NCI-H187 treated with DMSO at 0.1 percent for 48 hours (cell line): Measurements from ENCODE around the gene PTPRT.
"Not testable (repeated sequence)": the region's sequence is repeated elsewhere in the genome, so short reads cannot be mapped to it uniquely, and the experiment has no call there.

ENCODE experiments used
- DNase-seq: peaks from one replicate; lab custom pipeline; 2025; lab: John Stamatoyannopoulos, UW

Gene PTPRT

DNA sequence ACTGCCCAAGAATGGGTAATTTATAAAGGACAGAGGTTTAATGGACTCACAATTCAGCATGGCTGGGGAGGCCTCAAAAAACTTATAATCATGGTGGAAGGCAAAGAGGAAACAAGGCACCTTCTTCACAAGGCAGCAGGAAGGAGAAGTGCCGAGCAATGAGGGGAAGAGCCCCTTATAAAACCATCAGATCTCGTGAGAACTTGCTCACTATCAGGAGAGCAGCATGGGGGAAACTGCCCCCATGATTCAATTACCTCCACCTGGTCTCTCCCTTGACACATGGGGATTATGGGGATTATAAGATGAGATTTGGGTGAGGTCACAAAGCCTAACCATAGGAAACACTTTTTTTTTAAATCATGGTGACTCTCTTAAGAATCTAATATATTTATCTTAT lies 278.9 kb downstream of the PTPRT start:
- not testable (repeated sequence) for DNase-seq

DNA sequence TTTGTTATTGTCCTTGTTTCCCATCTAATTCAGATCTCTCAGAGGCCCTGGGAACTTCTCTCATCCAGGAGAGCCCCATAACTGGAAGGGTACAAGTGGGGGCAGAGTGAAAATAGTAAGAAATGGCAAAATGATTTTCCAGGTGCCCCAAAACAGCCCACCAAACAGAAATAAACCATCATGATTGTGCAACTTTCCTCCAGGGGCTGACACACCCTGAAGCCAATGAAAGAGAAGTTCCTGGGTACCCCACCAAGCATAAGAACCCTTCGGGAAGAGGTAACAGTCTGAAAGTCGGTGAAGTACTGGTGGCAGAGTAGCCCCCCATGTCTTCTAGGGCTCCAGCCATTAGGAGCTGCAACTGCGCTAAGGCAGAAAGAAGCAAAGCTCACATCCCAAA lies 282.0 kb downstream of the PTPRT start:
- no peak for DNase-seq

DNA sequence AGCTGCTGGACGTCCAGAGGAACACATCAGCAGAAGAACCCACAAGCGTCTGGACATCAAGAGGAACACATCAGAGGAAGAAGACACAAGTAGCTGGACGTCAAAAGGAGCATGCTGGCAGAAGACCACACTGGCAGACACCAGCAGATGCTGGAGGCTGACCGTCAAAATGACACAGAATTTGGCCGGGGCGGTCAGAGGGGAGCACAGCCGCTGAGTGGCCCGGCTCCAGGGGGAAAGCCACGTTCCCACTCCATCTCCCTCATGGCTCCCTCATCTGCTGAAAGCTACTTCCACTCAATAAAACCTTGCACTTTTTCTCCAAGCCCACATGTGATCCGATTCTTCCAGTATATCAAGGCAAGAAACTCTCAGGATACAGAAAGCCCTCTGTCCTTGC lies 283.6 kb downstream of the PTPRT start:
- no peak for DNase-seq

DNA sequence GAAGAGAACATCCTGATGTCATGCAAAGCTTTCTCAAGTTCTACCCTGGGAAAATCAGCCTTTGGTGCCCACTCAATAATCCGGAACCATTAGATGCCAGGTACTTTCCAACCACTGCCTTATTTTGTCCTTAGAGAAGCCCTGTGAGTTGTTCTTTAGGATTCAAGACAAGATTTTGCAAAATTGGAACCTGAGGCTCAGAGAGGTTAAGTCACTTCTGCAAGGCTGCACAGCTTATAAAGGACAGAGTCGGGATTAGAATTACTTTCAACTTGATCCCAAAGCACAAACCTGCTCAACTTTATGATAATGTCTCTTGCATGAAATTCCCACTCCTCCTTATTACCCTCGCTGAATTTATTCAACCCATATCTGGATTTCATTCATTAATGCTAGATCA lies 287.2 kb downstream of the PTPRT start:
- no peak for DNase-seq

DNA sequence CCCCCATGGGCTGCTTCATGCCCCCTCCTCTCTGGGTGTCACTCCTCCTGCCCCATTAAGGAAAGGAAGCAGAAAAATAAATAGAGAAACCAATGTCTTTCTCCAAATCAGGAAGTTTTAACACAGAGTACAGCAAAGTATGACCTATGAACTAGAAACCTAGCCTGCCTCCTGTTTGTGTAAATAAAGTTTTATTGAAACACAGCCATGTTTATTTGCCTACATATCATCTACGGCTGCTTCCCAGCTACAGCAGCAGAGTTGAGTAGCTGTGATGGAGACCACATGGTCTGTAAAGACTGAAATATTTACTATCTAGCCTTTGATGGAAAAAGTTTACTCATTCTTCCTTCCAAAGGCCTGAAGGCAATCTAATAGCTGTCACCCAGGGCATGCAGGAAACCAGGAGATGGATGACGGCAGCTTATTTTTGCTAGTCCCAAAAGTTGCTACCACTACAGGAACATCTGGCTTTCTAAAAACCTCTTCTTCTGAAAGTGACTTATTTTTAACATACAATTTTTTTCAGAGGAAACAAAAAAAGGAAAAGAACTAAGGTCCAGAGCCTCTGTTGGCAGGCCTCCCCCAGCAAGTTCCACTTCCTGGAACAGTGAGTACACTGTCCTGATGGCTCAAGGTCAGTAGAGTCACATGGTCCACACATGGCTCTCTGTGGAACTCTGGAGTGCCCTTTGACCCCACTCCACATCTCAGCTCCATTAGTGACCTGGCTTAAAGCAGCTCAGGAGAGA lies 287.8 kb downstream of the PTPRT start:
- no peak for DNase-seq

DNA sequence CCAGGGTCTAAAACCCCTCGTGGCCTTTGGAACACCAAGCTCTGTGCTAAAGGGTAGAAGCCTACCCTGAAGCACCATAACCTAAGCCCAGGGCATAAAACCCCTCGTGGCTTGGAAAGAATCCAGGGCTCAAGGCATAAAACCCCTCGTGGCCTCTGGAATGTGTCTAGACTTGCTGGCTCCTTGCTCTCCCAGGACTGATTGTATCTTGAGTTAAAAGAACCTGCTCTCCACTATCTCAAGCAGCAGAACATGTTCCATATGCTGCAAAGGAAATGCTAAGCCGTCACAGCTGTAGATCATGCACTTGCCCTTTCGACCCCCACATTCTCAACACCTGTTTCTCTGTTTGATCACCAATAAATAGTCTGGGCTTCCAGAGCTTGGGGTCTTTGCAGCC lies 288.9 kb downstream of the PTPRT start:
- DNase-seq = not testable (repeated sequence)

DNA sequence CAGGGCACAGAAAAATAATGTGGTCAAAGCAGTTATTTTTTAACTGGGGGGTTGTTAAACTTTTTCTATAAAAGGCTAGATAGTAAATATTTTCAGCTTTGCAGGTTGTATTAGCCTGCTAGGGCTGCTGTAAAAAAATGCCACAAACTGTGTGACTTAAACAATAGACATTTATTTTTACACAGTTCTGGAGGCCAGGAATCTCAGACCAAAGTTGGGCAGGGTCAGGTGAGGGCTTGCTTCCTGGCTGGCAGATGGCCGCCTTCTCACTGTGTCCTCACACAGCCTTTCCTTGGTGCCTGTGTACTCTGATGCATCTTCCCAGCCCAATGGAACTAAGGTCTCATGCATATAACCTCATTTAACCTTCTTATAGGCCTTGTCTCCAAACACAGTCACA lies 294.7 kb downstream of the PTPRT start:
- DNase-seq = no peak

DNA sequence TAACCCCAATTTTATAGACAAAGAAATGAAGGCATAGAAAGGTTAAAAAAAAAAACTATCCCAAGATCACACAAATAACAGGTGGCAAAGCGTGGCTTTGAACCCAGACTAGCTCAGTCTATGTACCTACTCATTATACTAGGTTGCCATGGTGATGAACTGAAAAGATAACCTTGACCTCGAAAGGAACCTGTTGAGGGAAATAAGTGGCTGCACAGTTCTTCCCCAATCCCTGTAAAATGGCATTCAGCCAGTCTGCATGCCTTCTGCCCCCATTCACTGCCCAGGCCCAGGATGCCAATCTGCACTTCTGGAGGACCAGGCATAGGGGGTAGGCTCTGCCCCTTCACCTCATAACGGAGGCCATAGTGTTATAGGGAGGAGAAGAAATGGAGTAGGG lies 295.2 kb downstream of the PTPRT start:
- DNase-seq = no peak

DNA sequence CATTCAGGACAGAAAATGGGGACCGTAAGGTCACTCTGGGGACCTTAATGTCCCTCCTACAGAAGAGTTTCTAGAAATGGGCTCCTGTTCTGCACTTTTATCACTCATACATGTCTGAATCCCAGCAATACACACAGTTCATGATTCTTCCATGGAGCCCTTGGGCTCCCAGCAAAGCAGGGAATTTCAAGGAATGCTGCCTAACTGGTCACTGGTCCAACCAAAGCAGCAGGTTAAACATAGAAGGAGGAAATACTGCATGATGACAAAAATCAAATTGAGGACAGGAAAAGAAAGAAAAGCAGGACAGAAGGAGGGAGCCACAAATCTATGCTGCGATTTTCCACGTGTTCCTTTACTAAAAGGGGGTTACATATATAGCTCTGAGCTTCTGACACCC lies 300.2 kb downstream of the PTPRT start:
- no peak for DNase-seq

DNA sequence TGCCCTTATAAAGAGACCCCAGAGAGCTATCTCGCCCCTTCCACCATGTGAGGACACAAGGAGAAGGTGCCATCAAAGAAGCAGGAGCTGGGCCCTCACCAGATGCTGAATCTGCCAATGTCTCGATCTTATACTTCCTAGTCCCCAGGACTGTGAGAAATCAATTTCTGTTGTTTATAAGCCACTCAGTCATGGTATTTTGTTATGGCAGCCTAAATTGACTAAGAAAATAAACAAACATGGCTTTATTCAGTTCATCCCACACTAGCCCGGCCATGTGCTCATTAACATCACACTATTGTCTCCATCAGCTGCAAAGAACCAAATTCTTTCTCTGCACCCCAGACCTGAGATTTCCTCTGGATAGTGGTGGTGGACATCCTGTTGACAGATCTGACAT lies 302.4 kb downstream of the PTPRT start:
- DNase-seq = no peak

DNA sequence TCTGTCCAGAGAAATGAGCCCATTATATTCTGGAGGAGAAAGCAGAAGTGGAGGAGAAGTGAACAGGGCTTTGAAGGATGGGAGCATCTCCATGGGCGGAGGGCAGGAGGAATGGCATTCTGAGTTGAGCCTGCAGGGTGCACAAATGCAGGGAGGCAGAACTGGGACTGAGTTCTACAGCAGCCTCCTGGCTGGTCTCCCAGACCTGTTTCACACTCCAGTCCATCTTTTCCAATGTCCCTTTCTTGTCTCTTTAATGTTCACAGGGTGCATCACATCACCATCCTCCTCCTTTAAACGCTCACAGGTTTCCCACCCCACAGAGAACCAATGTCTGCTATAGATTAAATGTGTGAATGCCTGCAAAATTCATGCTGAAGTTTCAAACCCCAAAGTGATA lies 302.9 kb downstream of the PTPRT start:
- DNase-seq = no peak

DNA sequence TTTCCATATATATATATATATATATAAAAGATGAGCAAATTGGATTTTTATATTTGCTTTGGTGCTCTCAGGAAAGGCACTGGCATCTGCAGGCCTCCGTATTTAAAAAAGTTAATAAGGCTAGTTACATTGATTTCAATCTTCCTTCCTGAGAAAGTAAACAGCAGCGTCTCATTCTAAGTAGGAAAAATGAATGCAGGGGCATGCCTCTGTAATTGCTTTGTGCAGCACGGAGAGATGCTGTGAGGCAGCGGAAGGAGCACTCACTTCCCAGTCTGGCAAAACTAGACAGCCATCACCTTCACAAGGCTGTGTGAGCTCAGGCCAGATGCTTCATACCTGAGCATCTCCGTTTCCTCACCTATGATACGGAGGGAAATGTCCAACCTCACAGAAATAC lies 303.7 kb downstream of the PTPRT start:
- DNase-seq = no peak

DNA sequence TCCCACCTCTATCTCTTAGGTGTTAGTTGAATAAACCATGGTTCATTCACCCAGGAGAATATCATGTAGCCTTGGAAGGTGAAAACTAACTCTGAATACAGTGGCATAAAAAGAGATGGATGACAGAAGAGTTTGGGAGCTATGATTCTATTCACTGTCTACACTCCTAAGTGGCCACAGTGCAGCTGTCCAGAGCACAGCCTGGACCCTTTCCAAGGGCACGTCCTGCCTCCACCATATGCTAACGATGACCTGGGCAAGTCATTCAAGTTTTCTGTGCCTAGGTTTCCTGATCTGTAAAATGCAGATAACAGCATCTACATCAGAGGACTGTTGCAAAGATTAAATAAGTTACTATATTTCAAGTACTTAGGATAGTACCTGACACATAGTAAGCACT lies 314.1 kb downstream of the PTPRT start:
- no peak for DNase-seq

DNA sequence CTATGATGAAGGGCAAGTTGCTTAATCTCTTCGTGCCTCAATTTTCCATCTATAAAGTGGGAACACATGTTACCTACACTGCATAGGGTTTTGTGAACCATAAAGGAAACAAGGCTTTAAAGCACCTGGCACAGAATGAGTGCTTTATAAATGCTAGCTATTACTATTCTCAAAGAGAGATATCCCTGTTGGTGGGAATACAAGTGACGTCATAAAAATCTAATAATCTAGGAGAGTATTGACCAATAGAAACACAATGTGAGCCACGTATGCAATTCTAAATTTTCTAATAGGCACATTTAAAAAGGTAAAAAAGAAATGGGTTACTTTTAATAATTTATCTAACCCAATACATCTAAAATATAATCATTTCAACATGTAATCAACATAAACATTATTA lies 316.4 kb downstream of the PTPRT start:
- no peak for DNase-seq

DNA sequence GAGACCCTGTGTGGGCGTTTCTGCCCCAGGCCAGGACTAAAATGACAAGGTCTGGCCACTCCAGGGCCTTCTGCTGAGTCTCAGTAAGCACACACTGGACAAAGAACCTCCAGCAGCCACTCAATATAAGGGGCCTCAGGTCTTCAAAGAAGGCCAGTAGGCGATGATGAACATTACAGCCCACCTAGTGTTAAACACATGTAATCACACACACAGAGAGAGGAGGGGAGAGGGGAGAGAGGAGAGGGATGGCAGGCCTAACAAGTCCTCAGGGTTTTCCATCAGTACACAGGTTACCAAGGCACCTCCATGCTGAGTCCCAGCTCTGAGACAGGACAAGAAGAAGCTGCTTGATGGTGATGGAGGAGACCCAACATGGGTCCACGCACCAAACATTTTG lies 325.6 kb downstream of the PTPRT start:
- DNase-seq = no peak

DNA sequence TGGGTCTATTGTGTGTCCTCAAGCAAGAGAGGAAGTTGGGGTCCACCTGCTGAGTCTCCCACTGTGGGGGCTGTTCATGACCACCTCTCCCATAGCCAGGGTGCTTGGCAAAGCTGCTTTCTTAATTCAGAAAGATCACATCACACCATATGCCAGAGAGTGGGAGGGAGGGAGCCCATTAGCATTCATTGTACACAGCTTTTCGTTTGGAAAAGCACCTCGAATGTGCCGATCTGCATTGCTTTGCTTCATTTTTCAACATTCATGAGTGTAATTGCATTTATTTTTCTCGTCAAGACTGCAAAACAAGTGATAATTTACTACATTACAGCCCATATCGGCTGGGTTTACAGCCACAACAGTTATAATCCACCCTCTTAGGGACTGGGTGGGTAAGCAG lies 327.3 kb downstream of the PTPRT start:
- no peak for DNase-seq

DNA sequence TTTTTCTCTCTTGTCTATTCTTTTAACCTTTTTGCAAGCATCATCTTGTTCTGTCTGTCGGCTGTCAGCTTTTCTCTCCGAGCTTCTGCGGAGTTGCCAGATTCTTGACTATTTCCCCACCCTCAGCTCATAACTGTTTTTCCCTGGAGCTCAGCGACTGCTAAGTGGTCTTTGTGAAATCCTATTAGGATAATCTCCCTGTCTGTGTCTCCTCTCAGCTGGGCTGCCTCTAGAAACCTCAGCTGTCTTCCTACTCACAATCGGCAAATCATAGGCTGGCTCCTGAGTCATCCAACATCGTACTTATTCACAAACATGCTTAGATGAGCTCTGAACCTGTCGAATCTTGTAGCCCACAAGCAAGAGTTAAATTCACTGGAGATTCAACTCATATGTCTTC lies 332.3 kb downstream of the PTPRT start:
- no peak for DNase-seq

DNA sequence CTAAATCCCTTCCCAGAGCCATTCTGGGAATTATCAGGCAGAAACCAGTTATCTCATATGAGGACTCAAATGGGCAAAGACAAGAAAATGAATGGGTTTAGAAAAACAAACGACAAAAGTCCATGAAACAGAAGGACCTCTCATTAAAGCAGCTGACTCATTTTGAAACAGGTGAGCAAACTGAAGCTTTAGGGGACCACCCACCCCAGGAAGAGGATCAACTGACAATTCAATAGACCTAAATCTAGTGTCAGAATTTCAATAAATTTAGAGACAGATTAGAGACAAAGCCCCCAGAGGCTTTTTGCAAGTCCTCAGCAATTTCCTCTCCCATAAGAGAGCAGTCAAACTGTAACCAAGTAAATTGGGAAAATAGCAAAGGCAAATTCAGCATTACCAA lies 333.8 kb downstream of the PTPRT start:
- DNase-seq = no peak

DNA sequence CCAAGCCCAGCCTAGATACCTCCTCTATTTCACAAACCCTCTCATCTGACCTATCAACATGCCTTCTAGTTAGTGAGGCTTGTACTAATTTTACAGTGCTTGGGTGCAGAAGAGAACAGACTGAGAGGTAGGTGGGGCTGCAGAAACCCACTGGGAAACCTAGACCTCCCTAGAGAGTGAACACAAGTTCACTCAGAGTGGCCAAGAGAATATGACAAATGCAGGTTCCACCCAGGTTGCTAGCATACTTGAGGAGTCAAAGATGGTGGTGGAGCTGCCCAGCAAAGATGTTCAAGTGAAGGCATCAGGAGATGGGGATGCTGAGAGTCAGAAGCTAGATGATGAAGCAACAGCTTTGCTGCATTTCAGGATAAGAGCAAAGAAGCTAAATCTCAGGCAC lies 337.0 kb downstream of the PTPRT start:
- no peak for DNase-seq

DNA sequence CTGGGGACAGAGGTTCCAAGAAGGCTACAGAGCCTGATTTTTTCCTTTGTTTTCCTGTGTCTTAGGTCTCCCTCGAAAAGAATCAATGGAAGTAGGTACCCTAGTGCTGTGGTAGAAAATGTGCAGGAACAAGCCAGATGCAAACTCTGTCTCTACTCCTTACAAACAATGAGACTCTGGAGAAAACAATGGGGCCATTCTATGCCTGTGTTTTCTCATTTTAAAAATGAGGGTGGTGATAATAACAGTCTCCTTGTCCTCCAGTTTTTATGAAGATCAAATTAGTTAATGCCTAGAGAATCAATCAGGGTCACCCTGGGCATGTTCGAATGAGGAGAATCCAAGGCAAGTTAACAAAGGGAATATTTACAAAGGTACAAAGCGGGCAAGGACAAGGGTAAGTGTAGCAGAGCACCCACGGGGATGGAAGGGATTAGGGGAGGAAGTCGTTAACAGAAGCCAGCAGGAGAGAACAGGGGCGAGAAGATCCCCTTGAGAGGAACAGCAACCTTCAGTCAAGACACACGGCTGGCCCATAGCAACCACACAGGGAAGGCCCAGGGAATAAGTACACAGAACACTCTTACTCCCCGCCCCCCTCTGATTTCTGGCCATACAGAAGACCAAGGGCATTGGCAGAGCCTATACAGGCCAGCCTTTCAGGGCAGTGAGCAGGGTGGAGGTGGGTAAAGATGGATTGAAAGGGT lies 342.8 kb downstream of the PTPRT start:
- no peak for DNase-seq

DNA sequence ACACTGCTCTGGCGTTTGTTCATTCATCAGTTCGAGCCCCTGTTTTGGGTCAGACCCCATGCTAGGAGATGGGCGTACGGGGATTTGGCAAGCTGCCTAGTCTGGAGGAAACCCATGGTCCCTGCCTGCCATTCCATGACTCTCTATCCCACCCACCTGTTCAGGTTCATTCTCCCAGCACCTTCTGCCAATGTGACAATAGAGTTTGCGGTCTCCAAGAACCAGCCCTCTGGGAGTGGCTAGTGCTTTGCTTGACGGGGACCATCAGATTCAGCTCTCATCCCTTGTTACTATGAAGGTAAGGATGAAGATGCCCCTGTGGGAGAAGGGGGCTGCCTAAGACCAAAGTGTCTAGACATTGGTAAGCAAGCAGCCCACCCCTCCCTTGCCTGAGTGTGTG lies 345.0 kb downstream of the PTPRT start:
- DNase-seq = no peak

DNA sequence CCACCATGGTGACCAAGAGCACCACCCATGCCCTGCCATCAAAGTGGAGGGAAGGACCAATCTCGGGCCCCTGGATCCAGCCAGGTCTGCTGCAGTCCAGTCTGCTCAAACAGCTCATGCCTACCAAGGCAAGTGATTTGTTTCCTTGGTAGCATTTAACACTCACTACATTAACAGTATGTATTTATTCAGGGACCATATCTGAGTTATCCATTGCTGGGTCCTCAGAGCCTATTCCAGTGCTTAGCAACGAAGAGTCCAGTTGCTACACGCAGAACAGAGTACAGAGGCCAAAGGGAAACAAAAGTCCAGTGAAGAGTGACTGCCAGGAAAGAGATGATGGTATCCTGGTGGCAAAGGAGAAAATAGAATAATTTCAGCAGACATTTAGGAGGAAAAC lies 352.2 kb downstream of the PTPRT start:
- no peak for DNase-seq

DNA sequence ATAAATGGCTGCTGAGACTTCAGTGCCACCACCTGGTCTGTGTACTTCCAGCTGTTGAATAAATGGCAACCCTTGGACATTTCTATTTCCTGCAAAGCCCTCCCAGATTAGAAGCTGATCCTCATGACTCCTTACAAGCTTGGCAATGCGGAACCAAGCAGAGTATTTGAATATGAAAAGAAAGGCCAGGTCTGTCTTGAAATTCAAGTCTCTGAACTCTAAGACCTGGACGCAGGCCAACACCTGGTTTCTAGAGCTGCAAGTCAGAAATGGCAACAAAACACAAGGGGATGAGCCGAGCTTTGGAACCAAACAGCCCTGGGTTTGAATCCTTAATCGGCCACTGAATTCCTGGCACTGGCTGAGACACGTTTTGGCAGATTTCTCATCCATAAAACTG lies 353.4 kb downstream of the PTPRT start:
- peak; percentile 60 for DNase-seq

DNA sequence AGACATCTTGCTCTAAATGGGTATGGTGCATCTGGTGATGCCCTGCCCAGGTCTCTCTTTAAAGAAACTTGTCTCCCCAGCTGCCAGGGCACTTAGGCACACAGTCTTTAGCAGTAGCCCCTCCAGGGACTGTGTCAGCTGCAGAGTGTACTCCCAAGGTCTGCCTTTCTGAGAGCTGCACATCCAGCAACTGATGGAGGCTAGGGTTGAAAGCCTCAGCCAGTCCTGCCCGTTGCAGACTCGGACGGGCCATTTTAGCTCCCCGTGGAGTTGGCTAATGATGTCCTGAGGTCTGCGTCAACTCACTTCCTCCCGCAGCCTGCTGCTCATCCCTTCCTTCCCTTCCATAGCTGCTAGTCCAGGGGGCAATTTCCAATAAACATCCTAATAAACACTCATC lies 381.8 kb downstream of the PTPRT start:
- no peak for DNase-seq
